Rectal smooth muscle tissue (tissue), 1 donor: ENCODE data around the gene MEGF6.

Source experiments
- H3K27ac ChIP-seq: one replicate; pipeline ENCODE4 v1.7.0; 2013; ENCODE audit warnings: low read depth, low read length, inconsistent platforms
- H3K27me3 ChIP-seq: one replicate; pipeline ENCODE4 v1.7.0; 2013; ENCODE audit warnings: low read length; ENCODE audit not compliant: control insufficient read depth, insufficient read depth
- H3K36me3 ChIP-seq: one replicate; pipeline ENCODE4 v1.7.0; 2013; ENCODE audit warnings: low read length; ENCODE audit not compliant: control insufficient read depth, insufficient read depth
- H3K4me1 ChIP-seq: one replicate; pipeline ENCODE4 v1.7.0; 2013; ENCODE audit warnings: low read length; ENCODE audit not compliant: control insufficient read depth, insufficient read depth
- H3K4me3 ChIP-seq: one replicate; pipeline ENCODE4 v1.7.0; 2013; ENCODE audit warnings: low read length
- H3K9ac ChIP-seq: one replicate; pipeline ENCODE4 v1.7.0; 2013; ENCODE audit warnings: low read length

Gene MEGF6

GRCh38 chr1:3611170-3612019 is at the start of gene MEGF6:
Gene MEGF6 (minus strand): TSS chr1:3611508. CDS start chr1:3611268, 240 bp downstream.
- Histone ChIP-seq H3K9ac (no peak within 1 kb of the TSS), H3K27me3 (peaks cover 30% of the 10 kb centered on the region), H3K36me3 (no peaks in the 10 kb centered on the region), H3K27ac (no peak within 1 kb of the TSS), H3K4me1 (peaks cover 2% of the 10 kb centered on the region), H3K4me3 (peak within 1 kb of the TSS; percentile 48)

GRCh38 chr1:3660704-3661103 is 49.4 kb upstream of the MEGF6 start:
- H3K4me1 ChIP-seq, result no peaks in the 10 kb centered on the region

GRCh38 chr1:3659093-3659492 is 47.8 kb upstream of the MEGF6 start:
- Histone ChIP-seq H3K9ac (no peak overlapping the region), H3K27me3 (peaks cover 7% of the 10 kb centered on the region), H3K4me1 (no peaks in the 10 kb centered on the region), H3K36me3 (no peaks in the 10 kb centered on the region), H3K27ac (no peak overlapping the region), H3K4me3 (no peak overlapping the region)

More at GRCh38 chr1:3660704-3661103, 49.4 kb upstream of the MEGF6 start:
- H3K27ac ChIP-seq, result no peak overlapping the region
- no peak overlapping the region for H3K4me3 ChIP-seq
- H3K36me3 ChIP-seq, result no peaks in the 10 kb centered on the region
- no peaks in the 10 kb centered on the region for H3K27me3 ChIP-seq
- H3K9ac ChIP-seq, result no peak overlapping the region

GRCh38 chr1:3658231-3658615 is 46.9 kb upstream of the MEGF6 start:
- H3K27me3 ChIP-seq, result peaks cover 9% of the 10 kb centered on the region
- no peak overlapping the region for H3K27ac ChIP-seq
- H3K4me1 ChIP-seq, result no peaks in the 10 kb centered on the region
- no peak overlapping the region for H3K4me3 ChIP-seq
- H3K9ac ChIP-seq, result no peak overlapping the region
- no peaks in the 10 kb centered on the region for H3K36me3 ChIP-seq

GRCh38 chr1:3657578-3658230 is 46.4 kb upstream of the MEGF6 start:
- Histone ChIP-seq H3K36me3 (no peaks in the 10 kb centered on the region), H3K27me3 (peaks cover 12% of the 10 kb centered on the region), H3K4me3 (no peak overlapping the region), H3K4me1 (no peaks in the 10 kb centered on the region), H3K9ac (no peak overlapping the region), H3K27ac (no peak overlapping the region)

GRCh38 chr1:3657096-3657475 is 45.8 kb upstream of the MEGF6 start:
- Histone ChIP-seq H3K27me3 (peaks cover 12% of the 10 kb centered on the region), H3K4me3 (no peak overlapping the region), H3K4me1 (no peaks in the 10 kb centered on the region), H3K36me3 (no peaks in the 10 kb centered on the region), H3K9ac (no peak overlapping the region), H3K27ac (no peak overlapping the region)

- H3K9ac ChIP-seq, result no peak overlapping the region
These were observed 45.3 kb upstream of the MEGF6 start for GRCh38 chr1:3656450-3657095.

GRCh38 chr1:3654549-3655281 is 43.4 kb upstream of the MEGF6 start:
- peaks cover 25% of the 10 kb centered on the region for H3K27me3 ChIP-seq

More at GRCh38 chr1:3656450-3657095, 45.3 kb upstream of the MEGF6 start:
- peaks cover 13% of the 10 kb centered on the region for H3K27me3 ChIP-seq
- no peaks in the 10 kb centered on the region for H3K4me1 ChIP-seq
- no peak overlapping the region for H3K27ac ChIP-seq
- no peak overlapping the region for H3K4me3 ChIP-seq
- no peaks in the 10 kb centered on the region for H3K36me3 ChIP-seq

GRCh38 chr1:3653286-3653618 is 41.9 kb upstream of the MEGF6 start:
- Histone ChIP-seq H3K27me3 (peaks cover 25% of the 10 kb centered on the region), H3K4me3 (no peak overlapping the region), H3K4me1 (no peaks in the 10 kb centered on the region), H3K9ac (no peak overlapping the region), H3K36me3 (no peaks in the 10 kb centered on the region), H3K27ac (no peak overlapping the region)

More at GRCh38 chr1:3654549-3655281, 43.4 kb upstream of the MEGF6 start:
- no peaks in the 10 kb centered on the region for H3K4me1 ChIP-seq
- no peak overlapping the region for H3K27ac ChIP-seq
- no peaks in the 10 kb centered on the region for H3K36me3 ChIP-seq
- no peak overlapping the region for H3K9ac ChIP-seq
- H3K4me3 ChIP-seq, result no peak overlapping the region

- H3K9ac ChIP-seq, result no peak overlapping the region
- H3K27me3 ChIP-seq, result peaks cover 25% of the 10 kb centered on the region
- H3K4me3 ChIP-seq, result no peak overlapping the region
- no peaks in the 10 kb centered on the region for H3K36me3 ChIP-seq
- no peak overlapping the region for H3K27ac ChIP-seq
- no peaks in the 10 kb centered on the region for H3K4me1 ChIP-seq
These were observed 41.4 kb upstream of the MEGF6 start for GRCh38 chr1:3652548-3653285.

- no peaks in the 10 kb centered on the region for H3K4me1 ChIP-seq
- no peak within 1 kb of the TSS for H3K9ac ChIP-seq
- H3K36me3 ChIP-seq, result no peaks in the 10 kb centered on the region
- peak within 1 kb of the TSS; percentile 27 for H3K4me3 ChIP-seq
- H3K27ac ChIP-seq, result no peak within 1 kb of the TSS
- H3K27me3 ChIP-seq, result peaks cover 25% of the 10 kb centered on the region
These were observed 40.7 kb upstream of the MEGF6 start, which contains the start of gene TP73 for GRCh38 chr1:3651930-3652547. Gene TP73 (plus strand): TSS chr1:3652516. CDS start chr1:3682366, 29,850 bp downstream.
